PFSK-1 (cell line): Measurements from ENCODE around the gene RND3.

Source experiments
- FOXP2 ChIP-seq: optimal IDR thresholded peaks from 2 replicates; pipeline ENCODE3; 2011; ENCODE audit warnings: borderline replicate concordance, control low read depth, inconsistent platforms; ENCODE audit not compliant: insufficient read depth; ENCODE audit errors: extremely low read length, extremely low read depth
- POLR2AphosphoS5 ChIP-seq: IDR thresholded peaks from 2 replicates; pipeline ENCODE4 v1.6.1; 2012; ENCODE audit warnings: low read depth, mild to moderate bottlenecking, control low read depth, low read length, moderate library complexity
- SIN3A ChIP-seq: IDR thresholded peaks from 2 replicates; pipeline ENCODE4 v1.6.1; 2012; ENCODE audit warnings: mild to moderate bottlenecking, low read length, moderate library complexity, borderline replicate concordance; ENCODE audit not compliant: insufficient read depth
- TAF1 ChIP-seq: IDR thresholded peaks from 2 replicates; pipeline ENCODE4 v1.6.1; 2012; ENCODE audit warnings: low read length, control low read depth, borderline replicate concordance; ENCODE audit not compliant: insufficient read depth
- TF ChIP-seq, protein P1 (sequence below), 2 experiments: IDR thresholded peaks; 2 replicates each; pipeline versions ENCODE4 v1.6.1 to v1.8.0; 2011 to 2012; ENCODE audit warnings: low read depth in 2 of 2, low read length in 2 of 2, control low read depth in 1 of 2, inconsistent platforms in 1 of 2, mild to moderate bottlenecking in 1 of 2, moderate library complexity in 1 of 2; ENCODE audit not compliant: insufficient read depth in 1 of 2

Gene RND3

DNA sequence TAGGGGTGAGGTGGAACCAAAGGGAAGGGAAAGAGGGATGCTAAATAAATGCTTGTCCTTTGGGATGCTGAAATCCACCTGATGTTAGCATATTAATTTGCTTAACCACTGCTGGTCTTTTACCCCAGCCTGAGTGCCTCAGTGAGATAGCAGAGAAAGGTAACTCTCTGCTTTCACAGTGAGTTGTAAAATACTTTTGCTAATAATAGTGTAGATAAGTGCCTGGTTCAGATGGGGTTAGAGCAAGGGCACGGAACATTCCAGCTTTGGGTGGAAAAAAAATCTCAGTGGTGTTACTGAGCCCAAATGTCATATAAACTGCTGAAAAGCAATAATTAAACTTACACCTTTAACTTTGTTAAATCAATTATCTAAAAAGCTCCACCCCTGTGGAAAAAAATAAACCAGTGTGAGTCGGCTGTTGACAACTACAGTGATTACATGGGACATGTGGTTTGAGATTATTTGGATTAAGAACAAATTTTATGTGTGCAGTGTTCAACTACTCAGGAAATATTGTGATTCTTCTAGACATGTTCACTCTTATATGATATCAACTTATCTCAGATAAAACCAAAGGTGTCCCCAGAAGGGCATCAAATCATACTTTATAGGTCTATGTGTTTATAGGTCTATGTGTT lies 21.1 kb upstream of the RND3 start:
- TF ChIP-seq FOXP2 (no peak), POLR2AphosphoS5 (no peak), TAF1 (no peak), SIN3A (no peak)
- TF ChIP-seq, protein P1, sequence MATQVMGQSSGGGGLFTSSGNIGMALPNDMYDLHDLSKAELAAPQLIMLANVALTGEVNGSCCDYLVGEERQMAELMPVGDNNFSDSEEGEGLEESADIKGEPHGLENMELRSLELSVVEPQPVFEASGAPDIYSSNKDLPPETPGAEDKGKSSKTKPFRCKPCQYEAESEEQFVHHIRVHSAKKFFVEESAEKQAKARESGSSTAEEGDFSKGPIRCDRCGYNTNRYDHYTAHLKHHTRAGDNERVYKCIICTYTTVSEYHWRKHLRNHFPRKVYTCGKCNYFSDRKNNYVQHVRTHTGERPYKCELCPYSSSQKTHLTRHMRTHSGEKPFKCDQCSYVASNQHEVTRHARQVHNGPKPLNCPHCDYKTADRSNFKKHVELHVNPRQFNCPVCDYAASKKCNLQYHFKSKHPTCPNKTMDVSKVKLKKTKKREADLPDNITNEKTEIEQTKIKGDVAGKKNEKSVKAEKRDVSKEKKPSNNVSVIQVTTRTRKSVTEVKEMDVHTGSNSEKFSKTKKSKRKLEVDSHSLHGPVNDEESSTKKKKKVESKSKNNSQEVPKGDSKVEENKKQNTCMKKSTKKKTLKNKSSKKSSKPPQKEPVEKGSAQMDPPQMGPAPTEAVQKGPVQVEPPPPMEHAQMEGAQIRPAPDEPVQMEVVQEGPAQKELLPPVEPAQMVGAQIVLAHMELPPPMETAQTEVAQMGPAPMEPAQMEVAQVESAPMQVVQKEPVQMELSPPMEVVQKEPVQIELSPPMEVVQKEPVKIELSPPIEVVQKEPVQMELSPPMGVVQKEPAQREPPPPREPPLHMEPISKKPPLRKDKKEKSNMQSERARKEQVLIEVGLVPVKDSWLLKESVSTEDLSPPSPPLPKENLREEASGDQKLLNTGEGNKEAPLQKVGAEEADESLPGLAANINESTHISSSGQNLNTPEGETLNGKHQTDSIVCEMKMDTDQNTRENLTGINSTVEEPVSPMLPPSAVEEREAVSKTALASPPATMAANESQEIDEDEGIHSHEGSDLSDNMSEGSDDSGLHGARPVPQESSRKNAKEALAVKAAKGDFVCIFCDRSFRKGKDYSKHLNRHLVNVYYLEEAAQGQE (IDR thresholded peaks at IDR 0.05; ENCODE audit: insufficient read depth in 1 of 2, low read depth in 2 of 2, low read length in 2 of 2): no peak

GRCh38 chr2:150507071-150507470 lies 19.6 kb upstream of the RND3 start:
- TF ChIP-seq TAF1 (no peak), POLR2AphosphoS5 (no peak), SIN3A (no peak), FOXP2 (no peak)
- TF ChIP-seq, protein P1 (IDR thresholded peaks at IDR 0.05; ENCODE audit: insufficient read depth in 1 of 2, low read depth in 2 of 2, low read length in 2 of 2): no peak

GRCh38 chr2:150505178-150505577 lies 17.7 kb upstream of the RND3 start:
- TF ChIP-seq FOXP2: no peak
- TF ChIP-seq TAF1: no peak
- no peak for TF ChIP-seq POLR2AphosphoS5
- TF ChIP-seq, protein P1 (IDR thresholded peaks at IDR 0.05; ENCODE audit: insufficient read depth in 1 of 2, low read depth in 2 of 2, low read length in 2 of 2): no peak
- TF ChIP-seq SIN3A: no peak

DNA sequence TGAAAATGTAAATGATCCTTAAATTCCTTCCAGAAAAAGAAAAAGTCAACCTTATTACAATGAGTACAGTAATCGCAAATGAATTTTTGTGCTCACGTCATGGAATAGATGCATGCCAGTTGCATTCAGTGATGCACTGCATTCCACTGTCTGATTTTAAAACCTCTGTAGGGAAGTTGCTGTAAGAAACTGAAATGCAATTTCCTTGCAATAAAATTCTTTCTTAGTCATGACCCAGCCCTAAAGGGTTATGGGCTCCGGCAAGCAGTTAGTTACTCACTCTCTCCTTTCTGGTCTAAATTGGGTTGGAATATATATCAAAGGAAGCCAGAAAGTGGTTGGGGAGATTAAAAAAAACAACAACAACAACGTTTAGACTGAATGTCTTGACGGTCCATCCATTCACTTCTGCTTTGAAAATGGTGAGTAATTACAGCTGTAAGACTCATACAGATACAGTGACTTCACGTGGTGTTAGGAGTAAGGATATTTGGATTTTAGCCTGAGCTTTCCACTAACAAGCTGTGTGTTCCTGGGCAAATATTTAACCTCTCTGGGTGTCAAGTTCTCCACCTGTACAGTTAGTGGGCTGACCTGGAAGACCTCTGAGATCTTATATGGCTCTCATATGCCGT lies 8.6 kb upstream of the RND3 start:
- no peak for TF ChIP-seq TAF1
- TF ChIP-seq, protein P1 (IDR thresholded peaks at IDR 0.05; ENCODE audit: insufficient read depth in 1 of 2, low read depth in 2 of 2, low read length in 2 of 2): no peak
- no peak for TF ChIP-seq FOXP2
- TF ChIP-seq POLR2AphosphoS5: no peak
- TF ChIP-seq SIN3A: no peak
